ENCODE data around the gene FFAR1.

FFAR1 gene

GRCh38 chr19:35383536-35383935 lies 35.8 kb downstream of the FFAR1 start:
- in situ Hi-C loops (cut with MboI; ENCODE audit: low sequenced_read_pairs), result no loop called here
- peaks cover 24% of the 10 kb centered on the region for H3K9me3 ChIP-seq
- H3K4me3 ChIP-seq, result no peak overlapping the region
- no peaks in the 10 kb centered on the region for H3K4me1 ChIP-seq
- DNase-seq (ENCODE audit: low spot score in 2 of 2), result no peak
- H3K27me3 ChIP-seq (ENCODE audit: low read depth), result no peaks in the 10 kb centered on the region
- no peaks in the 10 kb centered on the region; the same call in 1 of the 2 replicates for H3K36me3 ChIP-seq (replicated peaks)

GRCh38 chr19:35388277-35389054 lies 40.8 kb downstream of the FFAR1 start:
- Histone ChIP-seq H3K27me3 (ENCODE audit: low read depth) (no peaks in the 10 kb centered on the region), H3K4me3 (no peak overlapping the region), H3K9me3 (peaks cover 24% of the 10 kb centered on the region), H3K36me3 (replicated peaks) (no peaks in the 10 kb centered on the region; the same call in 1 of the 2 replicates), H3K4me1 (no peaks in the 10 kb centered on the region)
- in situ Hi-C loops (cut with MboI; ENCODE audit: low sequenced_read_pairs), result no loop called here
- DNase-seq (ENCODE audit: low spot score in 2 of 2), result no peak

DNA sequence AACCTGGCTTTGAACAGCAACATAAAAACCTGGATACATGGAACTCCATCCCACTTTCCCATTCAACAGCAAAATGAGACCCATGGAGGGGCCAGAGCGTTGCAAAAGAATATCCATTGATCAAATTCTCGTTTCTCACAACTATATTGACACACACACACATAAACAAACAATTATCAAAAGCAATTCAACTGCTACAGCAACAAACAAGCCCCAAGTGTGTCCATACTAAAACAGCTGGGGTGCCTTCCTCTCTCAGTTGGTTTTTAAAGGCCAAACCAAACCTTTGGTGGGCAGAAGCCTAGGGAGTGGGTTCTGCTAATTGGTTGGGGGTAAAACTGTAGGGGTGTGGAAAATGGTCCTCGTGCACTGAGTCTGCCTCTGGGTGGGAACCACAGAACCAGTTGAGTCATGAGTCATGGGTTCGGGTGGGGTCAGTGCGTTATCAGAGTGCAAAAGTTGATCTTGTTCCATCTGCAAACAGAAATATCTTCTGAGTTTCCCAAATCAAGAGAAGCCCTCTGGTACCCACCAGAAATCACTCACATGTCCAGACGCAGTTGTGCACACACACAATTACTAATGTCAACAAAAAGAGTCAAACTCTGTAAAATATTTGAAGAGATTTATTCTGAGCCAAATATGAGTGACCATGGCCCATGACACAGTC lies 41.6 kb downstream of the FFAR1 start:
- Histone ChIP-seq H3K4me1 (no peaks in the 10 kb centered on the region), H3K4me3 (no peak overlapping the region), H3K36me3 (replicated peaks) (no peaks in the 10 kb centered on the region; the same call in 1 of the 2 replicates), H3K9me3 (peaks cover 23% of the 10 kb centered on the region), H3K27me3 (ENCODE audit: low read depth) (no peaks in the 10 kb centered on the region)
- in situ Hi-C loops (cut with MboI; ENCODE audit: low sequenced_read_pairs), result no loop called here
- no peak for DNase-seq (ENCODE audit: low spot score in 2 of 2)

DNA sequence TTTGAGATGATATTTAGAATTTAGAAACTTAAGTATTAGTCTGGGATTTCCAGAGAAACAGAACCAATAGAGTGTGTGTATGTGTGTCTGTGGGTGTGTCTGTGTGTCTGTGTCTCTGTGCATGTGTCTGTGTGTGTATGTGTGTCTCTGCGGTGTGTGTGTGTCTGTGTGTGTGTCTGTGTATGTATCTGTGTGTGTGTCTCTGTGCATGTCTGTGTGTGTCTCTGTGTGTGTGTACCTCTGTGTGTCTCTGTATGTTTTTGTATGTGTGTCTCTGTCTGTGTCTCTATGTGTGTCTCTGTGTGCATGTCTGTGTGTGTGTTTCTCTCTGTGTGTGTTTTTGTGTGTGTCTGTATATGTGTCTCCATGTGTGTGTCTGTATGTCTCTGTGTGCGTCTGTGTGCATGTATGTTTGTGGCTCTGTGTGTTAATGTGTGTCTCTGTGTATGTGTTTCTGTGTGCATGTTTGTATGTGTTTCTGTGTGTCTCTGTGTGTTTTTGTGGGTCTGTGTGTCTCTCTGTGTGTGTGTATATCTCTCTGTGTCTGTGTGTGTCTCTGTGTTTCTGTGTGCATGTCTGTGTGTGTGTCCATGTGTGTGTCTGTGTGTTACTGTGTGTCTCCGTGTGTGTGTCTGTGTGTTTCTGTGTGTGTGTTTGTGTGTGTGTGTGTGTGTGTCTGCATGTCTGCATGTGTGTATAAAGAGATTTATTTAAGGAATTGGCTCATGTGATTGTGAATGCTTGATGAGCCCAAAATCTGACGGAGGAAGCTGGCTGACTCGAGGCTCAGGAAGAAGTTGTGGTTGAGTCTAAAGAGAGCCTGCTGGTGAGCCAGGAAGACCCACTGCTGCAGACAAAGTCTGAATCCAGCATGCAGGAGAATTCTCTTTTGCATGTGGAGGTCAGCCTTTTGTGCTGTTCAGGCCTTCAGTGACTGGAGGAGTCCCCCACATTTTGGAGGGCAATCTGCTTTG lies 45.3 kb downstream of the FFAR1 start:
- Histone ChIP-seq H3K27me3 (ENCODE audit: low read depth) (no peaks in the 10 kb centered on the region), H3K9me3 (no peaks in the 10 kb centered on the region), H3K36me3 (replicated peaks) (no peaks in the 10 kb centered on the region), H3K4me1 (no peaks in the 10 kb centered on the region), H3K4me3 (no peak overlapping the region)
- in situ Hi-C loops (cut with MboI; ENCODE audit: low sequenced_read_pairs), result no loop called here
- no peak for DNase-seq (ENCODE audit: low spot score in 2 of 2)

- Histone ChIP-seq H3K9me3 (no peaks in the 10 kb centered on the region), H3K4me1 (no peaks in the 10 kb centered on the region), H3K36me3 (replicated peaks) (no peaks in the 10 kb centered on the region), H3K4me3 (no peak overlapping the region), H3K27me3 (ENCODE audit: low read depth) (no peaks in the 10 kb centered on the region)
- DNase-seq (ENCODE audit: low spot score in 2 of 2), result no peak
- in situ Hi-C loops (cut with MboI; ENCODE audit: low sequenced_read_pairs), result no loop called here
Measured at GRCh38 chr19:35395382-35396199, 47.9 kb downstream of the FFAR1 start.

GRCh38 chr19:35396240-35396885 lies 48.7 kb downstream of the FFAR1 start:
- Histone ChIP-seq H3K36me3 (replicated peaks) (no peaks in the 10 kb centered on the region), H3K4me3 (no peak overlapping the region), H3K9me3 (no peaks in the 10 kb centered on the region), H3K4me1 (no peaks in the 10 kb centered on the region), H3K27me3 (ENCODE audit: low read depth) (no peaks in the 10 kb centered on the region)
- in situ Hi-C loops (cut with MboI; ENCODE audit: low sequenced_read_pairs), result no loop called here
- DNase-seq (ENCODE audit: low spot score in 2 of 2), result no peak

DNA sequence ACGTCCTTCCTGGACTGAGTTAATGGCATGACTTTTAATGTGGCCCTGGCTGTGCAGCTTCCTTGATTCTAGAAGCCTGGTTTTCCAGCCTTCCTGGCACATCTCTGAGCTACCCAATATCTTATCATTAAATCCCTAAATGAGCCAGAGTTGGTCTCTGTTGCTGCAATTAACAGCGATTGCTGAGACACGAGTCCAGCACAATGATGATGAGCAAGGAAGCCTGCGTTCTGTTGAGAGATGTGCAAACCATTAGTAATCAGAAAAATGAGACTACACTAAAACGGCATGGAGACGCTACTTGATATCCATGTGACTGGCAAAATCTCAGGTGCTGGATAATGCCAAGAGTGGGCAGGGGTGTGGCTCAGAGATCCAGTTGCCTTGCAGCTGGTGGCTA lies 49.4 kb downstream of the FFAR1 start:
- in situ Hi-C loops (cut with MboI; ENCODE audit: low sequenced_read_pairs), result no loop called here
- Histone ChIP-seq H3K27me3 (ENCODE audit: low read depth) (no peaks in the 10 kb centered on the region), H3K4me1 (no peaks in the 10 kb centered on the region), H3K4me3 (no peak overlapping the region), H3K9me3 (no peaks in the 10 kb centered on the region), H3K36me3 (replicated peaks) (no peaks in the 10 kb centered on the region)
- DNase-seq (ENCODE audit: low spot score in 2 of 2), result no peak
